H1 (cell line): ENCODE data around the gene VIPR2. TPM values are rescaled to one million over a fixed set of nuclear protein-coding genes. Genes with fewer than 3 reads are reported as not detected.

Experiments used
- CTCF ChIA-PET: fragments of 300-600 bp; sonication (Branson Sonifier 250); formaldehyde crosslinking; loops from one replicate; lab custom pipeline; 2021; ENCODE audit not compliant: partially characterized antibody; lab: Charles Lee
- POLR2A ChIA-PET: fragments of 300-600 bp; sonication (Branson Sonifier 250); formaldehyde crosslinking; loops from one replicate; lab custom pipeline; 2021; ENCODE audit warnings: inconsistent platforms; ENCODE audit not compliant: partially characterized antibody; lab: Charles Lee
- DNase-seq, 2 experiments: peaks; one replicate each; pipeline versions ENCODE4 v3.0.0 to v3.0.0-alpha.2; 2010 to 2022; ENCODE audit warnings: low spot score in 2 of 2, low read depth in 1 of 2, mixed read lengths in 1 of 2
- FAIRE-seq: peaks from 2 replicates; lab custom pipeline; 2011; peaks lifted over from hg19 to GRCh38; lab: Jason Lieb, UNC
- H2AFZ ChIP-seq: 2 replicates; pipeline ENCODE4 v1.8.1; 2012; ENCODE audit warnings: low read length, inconsistent platforms
- H2AK5ac ChIP-seq: 2 replicates; pipeline ENCODE4 v1.6.1; 2013; ENCODE audit warnings: low read depth, low read length
- H2BK120ac ChIP-seq: replicated peaks from 2 replicates; pipeline ENCODE3; 2013; ENCODE audit warnings: low read depth, low read length, inconsistent platforms
- H2BK12ac ChIP-seq: 2 replicates; pipeline ENCODE4 v1.6.1; 2013; ENCODE audit warnings: low read depth, low read length
- H2BK15ac ChIP-seq: 2 replicates; pipeline ENCODE4 v1.6.1; 2013; ENCODE audit warnings: low read length
- H2BK20ac ChIP-seq: 2 replicates; pipeline ENCODE4 v1.6.1; 2013; ENCODE audit warnings: low read length
- H2BK5ac ChIP-seq: 2 replicates; pipeline ENCODE4 v1.6.1; 2013; ENCODE audit warnings: low read depth, low read length
- H3K14ac ChIP-seq: 2 replicates; pipeline ENCODE4 v1.6.1; 2013; ENCODE audit warnings: inconsistent platforms; ENCODE audit not compliant: insufficient read length
- H3K18ac ChIP-seq: 2 replicates; pipeline ENCODE4 v1.6.1; 2013; ENCODE audit warnings: low read length; ENCODE audit errors: extremely low read depth
- H3K23ac ChIP-seq: 2 replicates; pipeline ENCODE4 v1.6.1; 2013; ENCODE audit warnings: inconsistent platforms; ENCODE audit not compliant: insufficient read length
- H3K23me2 ChIP-seq: 2 replicates; pipeline ENCODE4 v1.6.1; 2013; ENCODE audit warnings: low read depth, low read length
- H3K27ac ChIP-seq: 2 replicates; pipeline ENCODE4 v1.6.1; 2011; ENCODE audit warnings: low read depth, low read length, inconsistent platforms
- H3K27me3 ChIP-seq, 4 experiments: replicated peaks in 1 of 4; 1 replicate in 1 of 4; 2 replicates in 3 of 4; pipeline versions ENCODE4 v1.6.1 to v1.8.1; 2011 to 2013; ENCODE audit warnings: low read length in 3 of 4, mild to moderate bottlenecking in 3 of 4, inconsistent platforms in 2 of 4, mixed read lengths in 2 of 4, moderate library complexity in 1 of 4; ENCODE audit not compliant: control insufficient read depth in 3 of 4, insufficient read depth in 3 of 4; ENCODE audit errors: extremely low read depth in 1 of 4
- H3K36me3 ChIP-seq, 4 experiments: 2 replicates each; pipeline versions ENCODE4 v1.6.1 to v1.8.1; 2011 to 2013; ENCODE audit warnings: mild to moderate bottlenecking in 4 of 4, low read length in 3 of 4, moderate library complexity in 2 of 4, control low read depth in 1 of 4, inconsistent platforms in 1 of 4; ENCODE audit not compliant: insufficient read depth in 4 of 4, control insufficient read depth in 2 of 4
- H3K4ac ChIP-seq: replicated peaks from 2 replicates; pipeline ENCODE3; 2013; ENCODE audit warnings: low read length, low read depth, mixed read lengths, inconsistent platforms; ENCODE audit not compliant: insufficient read length
- H3K4me1 ChIP-seq, 4 experiments: replicated peaks in 1 of 4; 1 replicate in 1 of 4; 2 replicates in 3 of 4; pipeline versions ENCODE4 v1.6.1 to v1.8.1; 2011 to 2013; ENCODE audit warnings: low read length in 3 of 4, inconsistent platforms in 2 of 4, mixed read lengths in 1 of 4; ENCODE audit not compliant: insufficient read depth in 4 of 4, control insufficient read depth in 3 of 4
- H3K4me2 ChIP-seq, 2 experiments: 2 replicates each; pipeline versions ENCODE4 v1.6.1 to v1.8.1; 2011 to 2013; ENCODE audit warnings: low read depth in 2 of 2, low read length in 2 of 2, control low read depth in 1 of 2, inconsistent platforms in 1 of 2, mild to moderate bottlenecking in 1 of 2; ENCODE audit not compliant: insufficient read depth in 1 of 2
- H3K4me3 ChIP-seq, 4 experiments: fragments of 200-600, 300-600 bp in 1 of 4; sonication (generic), shearing (Covaris generic), sonication (Bioruptor Twin) in 1 of 4; 2 replicates each; pipeline versions ENCODE4 v1.5.1 to v1.8.1; 2011 to 2016; ENCODE audit warnings: low read length in 4 of 4, low read depth in 3 of 4, control low read depth in 2 of 4, inconsistent platforms in 2 of 4, mild to moderate bottlenecking in 2 of 4, mixed read lengths in 1 of 4, moderate library complexity in 1 of 4; ENCODE audit not compliant: insufficient read depth in 2 of 4; ENCODE audit errors: extremely low read depth in 1 of 4
- H3K56ac ChIP-seq: replicated peaks from 2 replicates; pipeline ENCODE3; 2013; ENCODE audit warnings: low read depth, mild to moderate bottlenecking, mixed read lengths, low read length, inconsistent platforms; ENCODE audit not compliant: insufficient read length
- H3K79me1 ChIP-seq: 2 replicates; pipeline ENCODE4 v1.6.1; 2013; ENCODE audit warnings: low read depth, low read length, control low read depth
- H3K79me2 ChIP-seq, 2 experiments: 2 replicates each; pipeline versions ENCODE4 v1.6.1 to v1.8.1; 2012 to 2013; ENCODE audit warnings: low read length in 2 of 2, mild to moderate bottlenecking in 2 of 2, inconsistent platforms in 1 of 2; ENCODE audit not compliant: insufficient read depth in 2 of 2, control insufficient read depth in 1 of 2
- H3K9ac ChIP-seq, 4 experiments: replicated peaks in 1 of 4; 1 replicate in 1 of 4; 2 replicates in 3 of 4; pipeline versions ENCODE4 v1.6.1 to v1.8.1; 2011 to 2013; ENCODE audit warnings: low read depth in 3 of 4, low read length in 3 of 4, control low read depth in 2 of 4, mild to moderate bottlenecking in 2 of 4, moderate library complexity in 2 of 4, inconsistent platforms in 1 of 4; ENCODE audit errors: extremely low read depth in 1 of 4
- H3K9me3 ChIP-seq, 2 experiments: 2 replicates each; pipeline versions ENCODE4 v1.6.1 to v1.8.1; 2012 to 2013; ENCODE audit warnings: mild to moderate bottlenecking in 2 of 2, moderate library complexity in 2 of 2, control low read depth in 1 of 2, inconsistent platforms in 1 of 2, low read depth in 1 of 2, low read length in 1 of 2, mixed read lengths in 1 of 2; ENCODE audit not compliant: insufficient read depth in 2 of 2
- H4K20me1 ChIP-seq, 2 experiments: replicated peaks in 1 of 2; 2 replicates each; pipeline versions ENCODE3 to v1.8.1; 2011 to 2013; ENCODE audit warnings: inconsistent platforms in 2 of 2, low read length in 2 of 2, mild to moderate bottlenecking in 1 of 2; ENCODE audit not compliant: insufficient read depth in 2 of 2, control insufficient read depth in 1 of 2
- H4K5ac ChIP-seq: 2 replicates; pipeline ENCODE4 v1.6.1; 2013; ENCODE audit warnings: low read length, low read depth, mixed read lengths, inconsistent platforms; ENCODE audit not compliant: insufficient read length
- H4K8ac ChIP-seq: 2 replicates; pipeline ENCODE4 v1.8.0; 2013; ENCODE audit warnings: mild to moderate bottlenecking, moderate library complexity, low read length, inconsistent platforms; ENCODE audit not compliant: insufficient read depth; ENCODE audit errors: extremely low read depth
- H4K91ac ChIP-seq: replicated peaks from 2 replicates; pipeline ENCODE3; 2013; ENCODE audit warnings: low read length, mixed read lengths, inconsistent platforms; ENCODE audit not compliant: insufficient read length
- BACH1 ChIP-seq: IDR thresholded peaks from 2 replicates; pipeline ENCODE4 v1.6.1; 2012; ENCODE audit warnings: low read length, improper control_type of control experiment
- CBX5 ChIP-seq: fragments of 300-800, 300-1000 bp; sonication (generic); IDR thresholded peaks from 2 replicates; pipeline ENCODE4 v1.7.1; 2016; ENCODE audit warnings: antibody characterized with exemption, low read length, low read depth
- HDAC2 ChIP-seq, 2 experiments: fragments of 300-600 bp in 1 of 2; sonication (generic) in 1 of 2; IDR thresholded peaks; 2 replicates each; pipeline ENCODE4 v1.6.1; 2011 to 2012; ENCODE audit warnings: low read depth in 2 of 2, low read length in 2 of 2, mild to moderate bottlenecking in 2 of 2, moderate library complexity in 2 of 2, borderline replicate concordance in 1 of 2, inconsistent platforms in 1 of 2
- JUND ChIP-seq: IDR thresholded peaks from 2 replicates; pipeline ENCODE4 v1.6.1; 2011; ENCODE audit warnings: mild to moderate bottlenecking, improper control_type of control experiment, low read length
- MAFK ChIP-seq: IDR thresholded peaks from 2 replicates; pipeline ENCODE4 v1.6.1; 2012; ENCODE audit warnings: low read depth, mild to moderate bottlenecking, improper control_type of control experiment, low read length
- NANOG ChIP-seq: IDR thresholded peaks from 2 replicates; pipeline ENCODE4 v1.6.1; 2011; ENCODE audit warnings: low read length, low read depth, mild to moderate bottlenecking, inconsistent platforms; ENCODE audit not compliant: insufficient read depth, poor library complexity, severe bottlenecking
- POLR2A ChIP-seq, 2 experiments: IDR thresholded peaks; 1 replicate in 1 of 2; 2 replicates in 1 of 2; pipeline ENCODE4 v1.6.1; 2011; ENCODE audit warnings: low read depth in 2 of 2, low read length in 2 of 2, mild to moderate bottlenecking in 2 of 2; ENCODE audit errors: control extremely low read depth in 1 of 2
- RXRA ChIP-seq: IDR thresholded peaks from 2 replicates; pipeline ENCODE4 v1.6.1; 2011; ENCODE audit warnings: low read depth, mild to moderate bottlenecking, low read length, moderate library complexity; ENCODE audit not compliant: insufficient read depth
- SP4 ChIP-seq: IDR thresholded peaks from 2 replicates; pipeline ENCODE4 v1.6.1; 2012; ENCODE audit warnings: low read length, inconsistent platforms
- SUZ12 ChIP-seq: fragments of 200-600 bp; sonication (generic); IDR thresholded peaks from 2 replicates; pipeline ENCODE4 v1.6.1; 2012; ENCODE audit warnings: mild to moderate bottlenecking, inconsistent platforms, low read length, moderate library complexity, mixed read lengths
- ZNF274 ChIP-seq: IDR thresholded peaks from 2 replicates; pipeline ENCODE4 v1.7.0; 2012; ENCODE audit warnings: low read length, borderline replicate concordance; ENCODE audit errors: extremely low read depth
- WGBS, 2 experiments: shearing (Covaris generic) in 1 of 2; methylation state at CpG; one replicate each; pipeline versions ENCODE4 v1.1.6 to v1.1.7; 2013 to 2015; ENCODE audit warnings: low lambda C conversion rate in 2 of 2, mixed read lengths in 2 of 2, inconsistent platforms in 1 of 2, low coverage in 1 of 2, missing lambda C conversion rate in 1 of 2; ENCODE audit not compliant: insufficient replicate concordance in 2 of 2, insufficient coverage in 1 of 2, insufficient read length in 1 of 2; ENCODE audit errors: extremely low coverage in 1 of 2, missing lambda C conversion rate in 1 of 2; 5-methylcytosine and 5-hydroxymethylcytosine counted together
- polyA plus RNA-seq, 7 experiments: library from polyadenylated mRNA; depleted of rRNA in 3 of 7; stranded (reverse) in 5 of 7; unstranded in 2 of 7; fragments of >200 nt in 5 of 7; fragments of 200-250 nt in 2 of 7; gene quantifications; 1 replicate in 5 of 7; 2 replicates in 1 of 7; 4 replicates in 1 of 7; pipeline versions ENCODE4 v1.2.1 to v1.2.3, GENCODE V29; 2011 to 2013; ENCODE audit warnings: missing spikeins in 2 of 7, mixed read lengths in 2 of 7
- total RNA-seq: library from RNA; stranded (reverse); fragmentation: NEBNext Ultra II Directional; extraction: Animal tissue kit (Norgen Biotek cat#: 25700); gene quantifications from 2 replicates; pipeline ENCODE4 v1.2.1, GENCODE V29; 2021
- TF ChIP-seq, protein P1 (sequence below): IDR thresholded peaks from 2 replicates; pipeline ENCODE4 v1.6.1; 2011; ENCODE audit warnings: low read depth, mild to moderate bottlenecking, low read length; ENCODE audit not compliant: insufficient read depth

VIPR2 gene
- total and polyA plus RNA-seq, 2 of the 8 experiments (the other 6 are each of a cell fraction or from before 2014, with no cell fraction given), result 2.4 to 6.3 TPM

DNA sequence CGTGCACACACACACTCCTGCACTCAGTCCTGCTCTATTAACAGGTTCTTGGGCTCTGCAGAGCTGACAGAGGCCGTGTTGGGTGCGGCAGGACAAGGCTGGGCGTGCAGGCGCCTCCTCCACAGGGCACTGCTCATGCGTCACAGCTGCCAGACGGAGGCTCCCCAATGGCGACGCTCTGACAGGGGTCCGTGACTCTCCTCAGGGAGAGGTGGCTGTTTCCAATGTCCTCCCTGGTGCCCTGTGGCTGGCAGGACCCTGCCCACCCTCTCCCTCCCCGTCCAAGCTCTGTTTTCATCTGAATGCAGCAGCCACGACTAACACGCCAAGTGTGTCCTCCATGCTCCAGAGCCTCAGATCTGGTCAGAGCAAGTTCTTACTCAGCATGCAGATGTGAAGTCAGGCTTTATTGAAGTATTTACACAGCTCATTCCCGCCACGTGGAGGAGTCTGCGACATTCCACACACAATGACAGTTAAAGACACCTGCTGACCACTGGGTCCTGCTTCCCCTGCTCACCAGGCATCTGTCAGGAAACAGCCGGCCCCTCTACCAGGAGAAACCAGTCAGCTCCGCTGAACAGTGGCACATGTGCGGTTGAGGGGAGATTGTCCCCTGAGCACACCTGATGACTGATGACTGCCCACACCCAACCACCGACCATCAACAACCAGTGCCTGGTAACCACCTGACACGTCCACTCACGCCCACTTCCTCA lies 116.7 kb downstream of the VIPR2 start:
- H4K20me1 ChIP-seq, result no peaks in the 10 kb centered on the region
- POLR2A ChIA-PET, result no interaction called here
- no peak overlapping the region for H3K27ac ChIP-seq
- H2BK5ac ChIP-seq, result no peak overlapping the region
- H2BK120ac ChIP-seq, result no peak overlapping the region
- no peak overlapping the region for H2AFZ ChIP-seq
- H4K5ac ChIP-seq, result no peak overlapping the region
- 0 out of 2 replicates have a peak, but pooled peaks cover 2% of the 10 kb centered on the region for H3K79me1 ChIP-seq
- H3K4ac ChIP-seq, result no peak overlapping the region
- H2BK15ac ChIP-seq, result 0 out of 2 replicates have a peak overlapping the region, but pooled peaks have one; percentile 95
- peaks cover 0 to 3% (median 2%) of the 10 kb centered on the region in 4 experiments; a peak in 3 of 7 replicates for H3K27me3 ChIP-seq
- no peak overlapping the region for H3K4me2 ChIP-seq
- no peak overlapping the region for H3K14ac ChIP-seq
- H2AK5ac ChIP-seq, result peak overlapping the region; percentile 90
- H2BK20ac ChIP-seq, result 0 out of 2 replicates have a peak overlapping the region, but pooled peaks have one; percentile 72
- H3K79me2 ChIP-seq, result no peaks in the 10 kb centered on the region
- no peak overlapping the region for H3K56ac ChIP-seq
- no peak overlapping the region for H4K91ac ChIP-seq
- H2BK12ac ChIP-seq, result peak overlapping the region; percentile 23; the same call in 1 of the 2 replicates
- no peak overlapping the region; the same call in 1 of the 2 replicates for H4K8ac ChIP-seq
- H3K36me3 ChIP-seq, result no peaks in the 10 kb centered on the region
- no peak for DNase-seq
- CTCF ChIA-PET, result interaction anchor here (1.5 to 1.6 kb wide), 3 partner anchors 8 to 116 kb away, joined by 3 to 6 read pairs (median 4); partner anchors contain the start of gene VIPR2
- peaks cover 11% of the 10 kb centered on the region; the same call in 1 of the 2 replicates for H3K23me2 ChIP-seq
- 76% methylated on average over 21 of the region's 22 CpGs; no CpG with 5 or more reads in 1 of the 2 experiments for WGBS, 2 experiments
- no peak overlapping the region for H3K23ac ChIP-seq
- no peaks in the 10 kb centered on the region for H3K9me3 ChIP-seq
- H3K9ac ChIP-seq, result no peak overlapping the region
- peaks cover 0 to 20% (median 13%) of the 10 kb centered on the region in 4 experiments; a peak in 6 of 7 replicates for H3K4me1 ChIP-seq
- FAIRE-seq, result no peak
- H3K18ac ChIP-seq, result no peak overlapping the region
- no peak overlapping the region for H3K4me3 ChIP-seq
- TF ChIP-seq HDAC2 (IDR thresholded peaks at IDR 0.05; ENCODE audit: borderline replicate concordance in 1 of 2, low read depth in 2 of 2, low read length in 2 of 2), result no peak
- TF ChIP-seq SUZ12, result no peak
- no peak for TF ChIP-seq ZNF274
- TF ChIP-seq BACH1, result no peak
- TF ChIP-seq NANOG, result no peak
- no peak for TF ChIP-seq CBX5
- no peak for TF ChIP-seq MAFK
- TF ChIP-seq, protein P1, sequence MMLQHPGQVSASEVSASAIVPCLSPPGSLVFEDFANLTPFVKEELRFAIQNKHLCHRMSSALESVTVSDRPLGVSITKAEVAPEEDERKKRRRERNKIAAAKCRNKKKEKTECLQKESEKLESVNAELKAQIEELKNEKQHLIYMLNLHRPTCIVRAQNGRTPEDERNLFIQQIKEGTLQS, result no peak
- TF ChIP-seq POLR2A (IDR thresholded peaks at IDR 0.05; ENCODE audit: control extremely low read depth in 1 of 2, low read depth in 2 of 2, low read length in 2 of 2), result no peak
- TF ChIP-seq RXRA, result no peak
- no peak for TF ChIP-seq JUND
- TF ChIP-seq SP4, result no peak
